Neural progenitor cell (in vitro differentiated cells): ENCODE results near the gene LDLRAD4. TPM values are rescaled to one million over a fixed set of nuclear protein-coding genes. Genes with fewer than 3 reads are reported as not detected.

ENCODE experiments used
- DNase-seq: peaks from one replicate; pipeline ENCODE4 v3.0.0-alpha.2; 2016; ENCODE audit warnings: low spot score
- H2AFZ ChIP-seq: fragments of 200-600 bp; sonication (generic); replicated peaks from 2 replicates; pipeline ENCODE4 v1.6.1; 2016; ENCODE audit warnings: antibody characterized with exemption
- H3F3A ChIP-seq: fragments of 200-600 bp; sonication (generic); 2 replicates; pipeline ENCODE4 v1.6.1; 2016; ENCODE audit warnings: antibody characterized with exemption, low read depth
- H3K27ac ChIP-seq: fragments of 200-600 bp; sonication (generic); 2 replicates; pipeline ENCODE4 v1.5.1; 2016; ENCODE audit warnings: mild to moderate bottlenecking
- H3K27me3 ChIP-seq: fragments of 200-600 bp; sonication (generic); 2 replicates; pipeline ENCODE4 v1.6.1; 2016; ENCODE audit warnings: mild to moderate bottlenecking, moderate library complexity
- H3K36me3 ChIP-seq: fragments of 200-600 bp; sonication (generic); 2 replicates; pipeline ENCODE4 v1.5.1; 2016
- H3K4me1 ChIP-seq: fragments of 200-600 bp; sonication (generic); 2 replicates; pipeline ENCODE4 v1.6.1; 2016; ENCODE audit warnings: mixed run types
- H3K4me2 ChIP-seq: fragments of 200-600 bp; sonication (generic); 2 replicates; pipeline ENCODE4 v1.6.1; 2016
- H3K4me3 ChIP-seq: fragments of 200-600 bp; sonication (generic); 2 replicates; pipeline ENCODE4 v1.5.1; 2016
- H3K79me2 ChIP-seq: fragments of 200-600 bp; sonication (generic); 2 replicates; pipeline ENCODE4 v1.6.1; 2016; ENCODE audit warnings: low read depth
- H3K9ac ChIP-seq: fragments of 200-600 bp; sonication (generic); 2 replicates; pipeline ENCODE4 v1.6.1; 2016
- H3K9me3 ChIP-seq: fragments of 200-600 bp; sonication (generic); 2 replicates; pipeline ENCODE4 v1.5.1; 2016; ENCODE audit warnings: low read depth
- H4K20me1 ChIP-seq: fragments of 200-600 bp; sonication (generic); 2 replicates; pipeline ENCODE4 v1.6.1; 2016; ENCODE audit warnings: low read depth
- H3K27ac Mint-ChIP-seq: 3 replicates; pipeline ENCODE4 v1.8.0; 2021; ENCODE audit warnings: mixed read lengths
- H3K27me3 Mint-ChIP-seq: 2 replicates; pipeline ENCODE4 v1.8.0; 2022; ENCODE audit warnings: low read depth, mild to moderate bottlenecking, inconsistent platforms, moderate library complexity, mixed read lengths; ENCODE audit not compliant: insufficient read depth
- H3K36me3 Mint-ChIP-seq: 3 replicates; pipeline ENCODE4 v1.8.0; 2021; ENCODE audit warnings: mixed read lengths
- H3K4me1 Mint-ChIP-seq: 3 replicates; pipeline ENCODE4 v1.8.0; 2021; ENCODE audit warnings: mixed read lengths
- H3K4me3 Mint-ChIP-seq: 3 replicates; pipeline ENCODE4 v1.8.0; 2021; ENCODE audit warnings: mild to moderate bottlenecking, moderate library complexity, mixed read lengths
- H3K9me3 Mint-ChIP-seq: 3 replicates; pipeline ENCODE4 v1.8.0; 2020; ENCODE audit warnings: mixed read lengths
- CTCF ChIP-seq: fragments of 200-600 bp; sonication (generic); IDR thresholded peaks from 2 replicates; pipeline ENCODE4 v1.5.1; 2017; ENCODE audit warnings: antibody characterized with exemption, mild to moderate bottlenecking
- EZH2 ChIP-seq: fragments of 200-600 bp; sonication (generic); IDR thresholded peaks from 2 replicates; pipeline ENCODE4 v1.6.1; 2017; ENCODE audit warnings: antibody characterized with exemption, mild to moderate bottlenecking, moderate library complexity
- EZH2phosphoT487 ChIP-seq: fragments of 200-600 bp; sonication (generic); IDR thresholded peaks from 2 replicates; pipeline ENCODE4 v1.6.1; 2017; ENCODE audit warnings: antibody characterized with exemption
- total RNA-seq: library from RNA; depleted of rRNA; stranded (reverse); fragments of >200 nt; gene quantifications from 2 replicates; pipeline ENCODE4 v1.2.3, GENCODE V29; 2015; ENCODE audit warnings: low replicate concordance

The LDLRAD4 gene
- total RNA-seq, 1 donor from 2014 or later: 0.65 TPM

- Histone ChIP-seq H3K9ac (no peak overlapping the region), H3K4me2 (no peak overlapping the region), H3K27me3 (no peaks in the 10 kb centered on the region), H3K4me3 (no peak overlapping the region), H4K20me1 (no peaks in the 10 kb centered on the region), H3K36me3 (no peaks in the 10 kb centered on the region), H3K79me2 (no peaks in the 10 kb centered on the region), H3F3A (no peaks in the 10 kb centered on the region), H3K27ac (no peak overlapping the region), H3K4me1 (no peaks in the 10 kb centered on the region), H3K9me3 (no peaks in the 10 kb centered on the region), H2AFZ (no peak overlapping the region)
- H3K9me3 Mint-ChIP-seq: peaks cover 8% of the 10 kb centered on the region
- no peak overlapping the region for H3K4me3 Mint-ChIP-seq
- H3K27ac Mint-ChIP-seq: no peak overlapping the region
- peaks cover 18% of the 10 kb centered on the region for H3K4me1 Mint-ChIP-seq
- TF ChIP-seq CTCF (no peak), EZH2phosphoT487 (no peak), EZH2 (no peak)
- peaks cover 2% of the 10 kb centered on the region for H3K36me3 Mint-ChIP-seq
- DNase-seq: no peak
- no peaks in the 10 kb centered on the region for H3K27me3 Mint-ChIP-seq
Observed at GRCh38 chr18:13303756-13304364, 85.3 kb downstream of the LDLRAD4 start.

GRCh38 chr18:13305301-13305700, 86.7 kb downstream of the LDLRAD4 start:
- Histone ChIP-seq H4K20me1 (no peaks in the 10 kb centered on the region), H3K27ac (no peak overlapping the region), H2AFZ (no peak overlapping the region), H3K36me3 (no peaks in the 10 kb centered on the region), H3K4me3 (no peak overlapping the region), H3K4me1 (no peaks in the 10 kb centered on the region), H3K4me2 (no peak overlapping the region), H3K27me3 (no peaks in the 10 kb centered on the region), H3K79me2 (no peaks in the 10 kb centered on the region), H3K9ac (no peak overlapping the region), H3F3A (no peaks in the 10 kb centered on the region), H3K9me3 (no peaks in the 10 kb centered on the region)
- H3K9me3 Mint-ChIP-seq: peaks cover 8% of the 10 kb centered on the region
- TF ChIP-seq EZH2phosphoT487: no peak
- TF ChIP-seq CTCF: no peak
- no peak for TF ChIP-seq EZH2
- H3K4me3 Mint-ChIP-seq: no peak overlapping the region
- H3K4me1 Mint-ChIP-seq: peaks cover 18% of the 10 kb centered on the region
- peaks cover 2% of the 10 kb centered on the region for H3K36me3 Mint-ChIP-seq
- no peak for DNase-seq
- H3K27ac Mint-ChIP-seq: no peak overlapping the region
- H3K27me3 Mint-ChIP-seq: no peaks in the 10 kb centered on the region

GRCh38 chr18:13306583-13306982, 88.0 kb downstream of the LDLRAD4 start:
- Mint-ChIP-seq H3K4me1 (peaks cover 17% of the 10 kb centered on the region), H3K27ac (no peak overlapping the region), H3K36me3 (peaks cover 2% of the 10 kb centered on the region), H3K27me3 (no peaks in the 10 kb centered on the region), H3K4me3 (no peak overlapping the region), H3K9me3 (peaks cover 8% of the 10 kb centered on the region)
- Histone ChIP-seq H3K9ac (no peak overlapping the region), H2AFZ (no peak overlapping the region), H3K4me2 (no peak overlapping the region), H3K9me3 (no peaks in the 10 kb centered on the region), H3K79me2 (no peaks in the 10 kb centered on the region), H3F3A (no peaks in the 10 kb centered on the region), H3K27ac (no peak overlapping the region), H3K4me3 (no peak overlapping the region), H3K4me1 (no peaks in the 10 kb centered on the region), H4K20me1 (no peaks in the 10 kb centered on the region), H3K36me3 (no peaks in the 10 kb centered on the region), H3K27me3 (no peaks in the 10 kb centered on the region)
- DNase-seq: no peak
- TF ChIP-seq EZH2phosphoT487 (no peak), EZH2 (no peak), CTCF (no peak)
